DND-41 (cell line): ENCODE measurements around the gene ACSM4.

ENCODE experiments used
- ATAC-seq: fragments of 200-7000 bp; cut with Tn5 transposase; 3 replicates; pipeline ENCODE4 v1.9.1; 2021; ENCODE audit warnings: low read depth; ENCODE audit not compliant: insufficient read depth
- DNase-seq: peaks from one replicate; pipeline ENCODE4 v3.0.0-alpha.2; 2020
- H2AFZ ChIP-seq: 2 replicates; pipeline ENCODE4 v1.6.0; 2012; ENCODE audit warnings: low read depth, low read length
- H3K27ac ChIP-seq: 2 replicates; pipeline ENCODE4 v1.5.1; 2012; ENCODE audit warnings: low read length, inconsistent platforms
- H3K27me3 ChIP-seq: fragments of 200-600 bp; sonication (generic); 2 replicates; pipeline ENCODE4 v1.6.0; 2012; ENCODE audit warnings: low read length, mild to moderate bottlenecking, inconsistent platforms; ENCODE audit not compliant: insufficient read depth, poor library complexity
- H3K36me3 ChIP-seq: 2 replicates; pipeline ENCODE4 v1.5.1; 2012; ENCODE audit warnings: low read length, inconsistent platforms; ENCODE audit not compliant: insufficient read depth
- H3K4me1 ChIP-seq: 2 replicates; pipeline ENCODE4 v1.5.1; 2012; ENCODE audit warnings: mild to moderate bottlenecking, low read length; ENCODE audit not compliant: insufficient read depth
- H3K4me2 ChIP-seq: 2 replicates; pipeline ENCODE4 v1.6.0; 2012; ENCODE audit warnings: mild to moderate bottlenecking, moderate library complexity, low read length, inconsistent platforms; ENCODE audit not compliant: insufficient read depth
- H3K4me3 ChIP-seq, 2 experiments: fragments of 200-600 bp in 1 of 2; shearing (Covaris generic) in 1 of 2; 2 replicates each; pipeline ENCODE4 v1.5.1; 2012 to 2016; ENCODE audit warnings: inconsistent platforms in 2 of 2, low read length in 2 of 2, mild to moderate bottlenecking in 2 of 2, low read depth in 1 of 2, moderate library complexity in 1 of 2
- H3K79me2 ChIP-seq: 2 replicates; pipeline ENCODE4 v1.6.0; 2012; ENCODE audit warnings: low read length, inconsistent platforms; ENCODE audit not compliant: insufficient read depth
- H3K9ac ChIP-seq: 2 replicates; pipeline ENCODE4 v1.6.0; 2012; ENCODE audit warnings: low read depth, mild to moderate bottlenecking, inconsistent platforms, low read length, moderate library complexity
- H3K9me3 ChIP-seq: 2 replicates; pipeline ENCODE4 v1.5.1; 2012; ENCODE audit warnings: low read length, moderate library complexity, mild to moderate bottlenecking, inconsistent platforms; ENCODE audit not compliant: insufficient read depth, severe bottlenecking
- H4K20me1 ChIP-seq: 2 replicates; pipeline ENCODE4 v1.6.0; 2012; ENCODE audit warnings: low read length; ENCODE audit not compliant: insufficient read depth
- CTCF ChIP-seq: IDR thresholded peaks from 2 replicates; pipeline ENCODE4 v1.5.1; 2012; ENCODE audit warnings: borderline replicate concordance, low read length, moderate library complexity, mild to moderate bottlenecking; ENCODE audit not compliant: poor library complexity, severe bottlenecking; ENCODE audit errors: extremely low read depth
- EZH2 ChIP-seq: IDR thresholded peaks from 3 replicates; pipeline ENCODE4 v1.6.1; 2012; ENCODE audit warnings: borderline replicate concordance, low read depth, mild to moderate bottlenecking, moderate library complexity, low read length, inconsistent platforms; ENCODE audit not compliant: severe bottlenecking

The ACSM4 gene

GRCh38 chr12:7351177-7351576, 47.3 kb downstream of the ACSM4 start:
- Histone ChIP-seq H3K27ac (no peak overlapping the region), H3K27me3 (peaks cover 39% of the 10 kb centered on the region), H2AFZ (no peak overlapping the region), H3K9ac (no peak overlapping the region), H4K20me1 (no peaks in the 10 kb centered on the region), H3K4me2 (no peak overlapping the region), H3K79me2 (no peaks in the 10 kb centered on the region), H3K36me3 (no peaks in the 10 kb centered on the region), H3K4me3 (no peak overlapping the region), H3K4me1 (peaks cover 11% of the 10 kb centered on the region), H3K9me3 (no peaks in the 10 kb centered on the region)
- no peak for DNase-seq
- no peak for TF ChIP-seq CTCF
- TF ChIP-seq EZH2 = no peak
- 0 out of 3 replicates have a peak, but pooled peaks have one; percentile 27 for ATAC-seq

GRCh38 chr12:7352661-7353060, 48.8 kb downstream of the ACSM4 start:
- Histone ChIP-seq H3K9me3 (no peaks in the 10 kb centered on the region), H3K36me3 (no peaks in the 10 kb centered on the region), H3K4me1 (no peaks in the 10 kb centered on the region), H3K27me3 (peaks cover 43% of the 10 kb centered on the region), H3K4me2 (no peak overlapping the region), H3K79me2 (no peaks in the 10 kb centered on the region), H4K20me1 (no peaks in the 10 kb centered on the region), H3K9ac (no peak overlapping the region), H3K27ac (no peak overlapping the region), H3K4me3 (no peak overlapping the region), H2AFZ (no peak overlapping the region)
- DNase-seq (no peak), ATAC-seq (no peak)
- TF ChIP-seq CTCF (no peak), EZH2 (no peak)

- Histone ChIP-seq H3K4me1 (no peaks in the 10 kb centered on the region), H3K27ac (no peak overlapping the region), H3K79me2 (no peaks in the 10 kb centered on the region), H2AFZ (no peak overlapping the region), H3K9ac (no peak overlapping the region), H3K4me3 (no peak overlapping the region), H4K20me1 (no peaks in the 10 kb centered on the region), H3K36me3 (no peaks in the 10 kb centered on the region), H3K4me2 (no peak overlapping the region), H3K27me3 (peaks cover 39% of the 10 kb centered on the region), H3K9me3 (no peaks in the 10 kb centered on the region)
- no peak for DNase-seq
- no peak for TF ChIP-seq EZH2
- no peak for TF ChIP-seq CTCF
- no peak for ATAC-seq
These were observed 50.7 kb downstream of the ACSM4 start for GRCh38 chr12:7354529-7354928.

- TF ChIP-seq EZH2 = no peak
- no peak for TF ChIP-seq CTCF
- Histone ChIP-seq H3K9me3 (no peaks in the 10 kb centered on the region), H4K20me1 (no peaks in the 10 kb centered on the region), H3K4me3 (no peak overlapping the region), H3K9ac (no peak overlapping the region), H3K4me1 (no peaks in the 10 kb centered on the region), H3K36me3 (no peaks in the 10 kb centered on the region), H3K79me2 (no peaks in the 10 kb centered on the region), H3K4me2 (no peak overlapping the region), H3K27me3 (peaks cover 8% of the 10 kb centered on the region), H2AFZ (no peak overlapping the region), H3K27ac (no peak overlapping the region)
- no peak for DNase-seq
- no peak for ATAC-seq
These were observed 57.4 kb downstream of the ACSM4 start for GRCh38 chr12:7361265-7361664.
